Upper lobe of right lung (tissue), 1 donor: Measurements from ENCODE around the gene ERCC5. TPM values are rescaled to one million over a fixed set of nuclear protein-coding genes. Genes with fewer than 3 reads are reported as not detected.
A peak's percentile ranks its signal among the peaks of the same experiment; 100 is the strongest.

Source experiments
- ATAC-seq: fragments of 200-7000 bp; cut with Tn5 transposase; one replicate; pipeline ENCODE4 v1.9.1; 2020; ENCODE audit warnings: mild to moderate bottlenecking, moderate library complexity
- DNase-seq: peaks from one replicate; pipeline ENCODE4 v3.0.0-alpha.2; 2020
- H3K27ac ChIP-seq: fragments of 200-600 bp; one replicate; pipeline ENCODE4 v1.8.0; 2022
- H3K27me3 ChIP-seq: fragments of 200-600 bp; one replicate; pipeline ENCODE4 v1.8.0; 2022; ENCODE audit warnings: mild to moderate bottlenecking
- H3K36me3 ChIP-seq: fragments of 200-600 bp; one replicate; pipeline ENCODE4 v1.8.0; 2022
- H3K4me1 ChIP-seq: fragments of 200-600 bp; one replicate; pipeline ENCODE4 v1.8.0; 2022
- H3K4me3 ChIP-seq: fragments of 200-600 bp; one replicate; pipeline ENCODE4 v1.8.0; 2022; ENCODE audit warnings: mild to moderate bottlenecking
- H3K9me3 ChIP-seq: fragments of 200-600 bp; one replicate; pipeline ENCODE4 v1.8.0; 2022
- CTCF ChIP-seq: fragments of 200-600 bp; IDR thresholded peaks from one replicate; pipeline ENCODE4 v1.8.0; 2022; ENCODE audit warnings: antibody characterized with exemption
- intact Hi-C: fragments of 100-400 bp; cut with DNase I; formaldehyde crosslinking; loops from one replicate; pipeline ENCODE4 v1.11.0; 2022
- total RNA-seq: library from RNA; stranded (reverse); fragmentation: NEBNext Ultra II Directional; extraction: Animal tissue kit (Norgen Biotek cat#: 25700); gene quantifications from one replicate; pipeline ENCODE4 v1.2.1, GENCODE V29; 2021
- donor health status: DM: no; HTN: yes; CAD: no; lungs with severe emphysema.

The ERCC5 gene
- total RNA-seq, 1 donor from 2014 or later = 50.7 TPM

GRCh38 chr13:102825921-102826706, 19.7 kb upstream of the ERCC5 start:
- no peaks in the 10 kb centered on the region for H3K4me1 ChIP-seq
- intact Hi-C loops = no loop called here

GRCh38 chr13:102830646-102831045, 15.2 kb upstream of the ERCC5 start:
- no peaks in the 10 kb centered on the region for H3K4me1 ChIP-seq
- intact Hi-C loops = no loop called here
- H3K9me3 ChIP-seq = no peaks in the 10 kb centered on the region
- H3K4me3 ChIP-seq = no peak overlapping the region
- no peak for TF ChIP-seq CTCF
- DNase-seq (no peak), ATAC-seq (peak; percentile 57)
- no peak overlapping the region for H3K27ac ChIP-seq
- no peaks in the 10 kb centered on the region for H3K27me3 ChIP-seq
- H3K36me3 ChIP-seq = peaks cover 30% of the 10 kb centered on the region

More at GRCh38 chr13:102825921-102826706, 19.7 kb upstream of the ERCC5 start:
- no peak for TF ChIP-seq CTCF
- ATAC-seq (no peak), DNase-seq (no peak)
- no peak overlapping the region for H3K4me3 ChIP-seq
- no peaks in the 10 kb centered on the region for H3K27me3 ChIP-seq
- H3K9me3 ChIP-seq = no peaks in the 10 kb centered on the region
- H3K27ac ChIP-seq = no peak overlapping the region
- H3K36me3 ChIP-seq = peaks cover 48% of the 10 kb centered on the region

- TF ChIP-seq CTCF = no peak
- no peaks in the 10 kb centered on the region for H3K27me3 ChIP-seq
- ATAC-seq = no peak
- no peak for DNase-seq
- H3K9me3 ChIP-seq = no peaks in the 10 kb centered on the region
- no peak overlapping the region for H3K4me3 ChIP-seq
- peaks cover 49% of the 10 kb centered on the region for H3K36me3 ChIP-seq
- H3K4me1 ChIP-seq = no peaks in the 10 kb centered on the region
- intact Hi-C loops = no loop called here
- no peak overlapping the region for H3K27ac ChIP-seq
Measured at GRCh38 chr13:102836471-102836870, 9.4 kb upstream of the ERCC5 start.

- Histone ChIP-seq H3K27me3 (no peaks in the 10 kb centered on the region), H3K36me3 (peaks cover 49% of the 10 kb centered on the region), H3K27ac (no peak overlapping the region), H3K4me1 (no peaks in the 10 kb centered on the region), H3K9me3 (no peaks in the 10 kb centered on the region), H3K4me3 (no peak overlapping the region)
- intact Hi-C loops = no loop called here
- no peak for TF ChIP-seq CTCF
- DNase-seq (no peak), ATAC-seq (no peak)
Measured at GRCh38 chr13:102838273-102838672, 7.6 kb upstream of the ERCC5 start.

GRCh38 chr13:102838982-102839381, 6.8 kb upstream of the ERCC5 start:
- ATAC-seq = no peak
- no peak for TF ChIP-seq CTCF

More at GRCh38 chr13:102838982-102839381, 6.8 kb upstream of the ERCC5 start:
- DNase-seq = no peak
- intact Hi-C loops = no loop called here
- Histone ChIP-seq H3K36me3 (peaks cover 49% of the 10 kb centered on the region), H3K4me3 (no peak overlapping the region), H3K27ac (no peak overlapping the region), H3K27me3 (no peaks in the 10 kb centered on the region), H3K9me3 (no peaks in the 10 kb centered on the region), H3K4me1 (no peaks in the 10 kb centered on the region)
